ENCODE data around the gene ANO6. TPM values are rescaled to one million over a fixed set of nuclear protein-coding genes. Genes with fewer than 3 reads are reported as not detected.

The ANO6 gene
- total RNA-seq, 1 donor from 2014 or later = 32.0 TPM

- Mint-ChIP-seq H3K4me3 (no peak overlapping the region), H3K27ac (ENCODE audit: unreplicated experiment) (no peak overlapping the region), H3K36me3 (ENCODE audit: low read depth) (peaks cover 9% of the 10 kb centered on the region), H3K27me3 (ENCODE audit: low read depth) (no peaks in the 10 kb centered on the region), H3K4me1 (peaks cover 11% of the 10 kb centered on the region), H3K9me3 (no peaks in the 10 kb centered on the region)
- no peak for TF ChIP-seq CTCF (conservative IDR thresholded peaks at IDR 0.05)
- no peak for DNase-seq (ENCODE audit: low read depth, low spot score)
Measured at GRCh38 chr12:45327823-45328383, 112.0 kb downstream of the ANO6 start.

DNA sequence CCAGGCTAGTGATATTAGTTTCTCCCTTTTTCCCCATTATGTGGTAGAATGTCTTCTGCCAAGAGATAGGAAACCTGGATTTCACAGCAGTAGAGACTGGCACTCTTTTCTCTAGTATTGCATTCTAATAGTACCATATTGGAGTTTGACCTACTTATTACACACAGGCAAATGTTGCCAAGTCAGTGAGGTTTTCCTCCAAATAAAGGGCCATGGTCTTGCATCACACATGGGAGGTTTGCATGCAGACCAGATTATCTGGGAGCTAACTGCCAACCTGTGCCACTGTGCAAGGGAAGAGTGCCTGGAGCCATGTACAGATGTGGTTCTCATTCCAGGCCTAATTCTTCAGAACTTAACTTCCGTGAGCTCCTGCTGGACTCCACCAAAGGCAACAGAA is 113.3 kb downstream of the ANO6 start:
- DNase-seq (ENCODE audit: low read depth, low spot score) = no peak
- Mint-ChIP-seq H3K27me3 (ENCODE audit: low read depth) (no peaks in the 10 kb centered on the region), H3K4me1 (peaks cover 11% of the 10 kb centered on the region), H3K27ac (ENCODE audit: unreplicated experiment) (no peak overlapping the region), H3K4me3 (no peak overlapping the region), H3K36me3 (ENCODE audit: low read depth) (peaks cover 9% of the 10 kb centered on the region), H3K9me3 (no peaks in the 10 kb centered on the region)
- no peak for TF ChIP-seq CTCF (conservative IDR thresholded peaks at IDR 0.05)

DNA sequence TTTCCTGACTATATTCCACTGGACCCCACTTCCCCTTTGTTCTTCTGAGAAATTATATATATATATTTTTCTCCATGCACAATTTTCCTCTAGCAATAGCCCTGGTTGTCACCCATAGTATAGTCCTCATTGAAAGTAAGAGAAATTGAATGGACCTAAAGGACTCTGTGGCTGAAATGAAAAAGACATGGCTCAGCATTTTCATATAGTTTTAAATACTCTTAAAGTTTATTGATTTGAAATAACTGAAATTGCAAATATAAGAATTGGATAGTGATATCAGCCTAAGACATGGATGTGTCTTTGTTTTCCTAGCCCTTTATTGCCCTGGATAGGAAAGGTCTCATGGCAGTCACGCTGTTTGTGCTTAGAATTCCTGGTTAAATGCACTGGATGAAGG is 113.8 kb downstream of the ANO6 start:
- Mint-ChIP-seq H3K4me1 (peaks cover 11% of the 10 kb centered on the region), H3K36me3 (ENCODE audit: low read depth) (peaks cover 10% of the 10 kb centered on the region), H3K9me3 (no peaks in the 10 kb centered on the region), H3K27me3 (ENCODE audit: low read depth) (no peaks in the 10 kb centered on the region), H3K27ac (ENCODE audit: unreplicated experiment) (no peak overlapping the region), H3K4me3 (no peak overlapping the region)
- no peak for DNase-seq (ENCODE audit: low read depth, low spot score)
- TF ChIP-seq CTCF (conservative IDR thresholded peaks at IDR 0.05) = no peak

DNA sequence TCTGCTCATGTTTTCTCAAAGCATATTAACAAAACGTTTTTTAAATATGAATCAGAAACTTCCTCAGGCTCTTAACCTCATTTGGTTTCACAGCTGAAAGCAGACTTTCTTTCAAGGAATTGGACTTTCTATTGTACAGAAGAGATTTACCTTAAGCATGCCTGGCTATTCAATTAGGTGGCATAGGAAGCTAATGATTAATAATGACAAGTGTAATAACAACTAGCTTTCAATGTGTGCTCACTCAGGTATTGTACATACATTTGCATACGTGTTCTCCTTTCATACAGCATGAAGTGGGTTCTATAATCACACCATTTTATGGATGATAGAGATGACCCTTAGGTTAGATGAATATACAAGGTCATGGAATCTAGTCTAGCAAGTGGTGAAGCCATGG is 115.7 kb downstream of the ANO6 start:
- H3K27me3 Mint-ChIP-seq (ENCODE audit: low read depth) = no peaks in the 10 kb centered on the region
- no peak for TF ChIP-seq CTCF (conservative IDR thresholded peaks at IDR 0.05)
- DNase-seq (ENCODE audit: low read depth, low spot score) = no peak
- H3K4me1 Mint-ChIP-seq = peaks cover 11% of the 10 kb centered on the region
- no peaks in the 10 kb centered on the region for H3K9me3 Mint-ChIP-seq
- H3K27ac Mint-ChIP-seq (ENCODE audit: unreplicated experiment) = no peak overlapping the region
- H3K4me3 Mint-ChIP-seq = no peak overlapping the region
- H3K36me3 Mint-ChIP-seq (ENCODE audit: low read depth) = peaks cover 11% of the 10 kb centered on the region

DNA sequence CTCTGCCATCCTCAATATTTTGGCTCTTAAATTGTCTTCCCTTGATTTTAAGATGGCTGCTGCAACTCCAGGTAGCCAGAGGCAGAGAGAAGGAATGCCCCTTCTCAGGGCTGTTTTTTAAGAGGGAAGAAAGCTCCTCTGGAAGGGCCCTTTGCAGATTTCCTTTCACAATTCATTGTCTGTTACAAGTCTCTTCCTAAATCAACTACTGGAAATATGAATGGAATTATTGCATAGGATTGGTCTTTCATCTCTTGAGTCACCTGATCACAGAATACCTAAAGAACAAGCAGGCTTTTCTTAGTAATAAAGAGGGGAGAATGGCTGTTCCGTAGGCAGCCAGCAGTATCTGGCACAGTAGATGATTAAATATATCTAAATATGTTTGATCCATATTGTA is 118.5 kb downstream of the ANO6 start:
- Mint-ChIP-seq H3K27me3 (ENCODE audit: low read depth) (no peaks in the 10 kb centered on the region), H3K4me3 (no peak overlapping the region), H3K36me3 (ENCODE audit: low read depth) (peaks cover 7% of the 10 kb centered on the region), H3K9me3 (no peaks in the 10 kb centered on the region), H3K4me1 (peaks cover 6% of the 10 kb centered on the region), H3K27ac (ENCODE audit: unreplicated experiment) (no peak overlapping the region)
- no peak for DNase-seq (ENCODE audit: low read depth, low spot score)
- no peak for TF ChIP-seq CTCF (conservative IDR thresholded peaks at IDR 0.05)

Data from neural crest cell (in vitro differentiated cells).